PC-9 (cell line): ENCODE measurements around the gene WNK1. TPM values are rescaled to one million over a fixed set of nuclear protein-coding genes. Genes with fewer than 3 reads are reported as not detected.

ENCODE experiments used
- BruUV-seq: library from RNA; stranded (reverse); fragments of 400-500 nt; replicated peaks from 2 replicates; lab custom pipeline; 2021; lab: Mats Ljungman, UMichigan
- CTCF ChIA-PET: fragments of 300-600 bp; sonication (Branson Sonifier 250); formaldehyde crosslinking; loops from one replicate; lab custom pipeline; 2022; ENCODE audit warnings: antibody characterized with exemption; lab: Charles Lee
- POLR2A ChIA-PET: fragments of 300-600 bp; sonication (Branson Sonifier 250); formaldehyde crosslinking; loops from one replicate; lab custom pipeline; 2022; ENCODE audit warnings: antibody characterized with exemption; ENCODE audit not compliant: unreplicated experiment; lab: Charles Lee
- DNase-seq, 2 experiments: peaks; one replicate each; pipeline versions ENCODE4 v3.0.0 to v3.0.0-alpha.2; 2015 to 2022; ENCODE audit warnings: mixed read lengths in 1 of 2
- H2AFZ ChIP-seq: fragments of 200-600 bp; sonication (generic); 2 replicates; pipeline ENCODE4 v1.8.1; 2017; ENCODE audit warnings: antibody characterized with exemption
- H3F3A ChIP-seq: fragments of 200-600 bp; sonication (generic); 2 replicates; pipeline ENCODE4 v1.8.1; 2017; ENCODE audit warnings: antibody characterized with exemption, mild to moderate bottlenecking, low read depth; ENCODE audit not compliant: insufficient read depth
- H3K27ac ChIP-seq: fragments of 200-600 bp; sonication (generic); 2 replicates; pipeline ENCODE4 v1.6.1; 2016; ENCODE audit warnings: mixed run types
- H3K27me3 ChIP-seq: fragments of 200-600 bp; sonication (generic); 2 replicates; pipeline ENCODE4 v1.6.1; 2016; ENCODE audit warnings: low read depth, mixed run types; ENCODE audit not compliant: insufficient read depth
- H3K36me3 ChIP-seq: fragments of 200-600 bp; sonication (generic); 2 replicates; pipeline ENCODE4 v1.6.1; 2016; ENCODE audit warnings: low read depth, mixed run types
- H3K4me1 ChIP-seq: fragments of 200-600 bp; sonication (generic); replicated peaks from 2 replicates; pipeline ENCODE4 v1.6.1; 2016; ENCODE audit warnings: mixed run types; ENCODE audit not compliant: insufficient read depth
- H3K4me2 ChIP-seq: fragments of 200-600 bp; sonication (generic); 2 replicates; pipeline ENCODE4 v1.6.1; 2017; ENCODE audit warnings: mixed run types
- H3K4me3 ChIP-seq: fragments of 200-600 bp; sonication (generic); 2 replicates; pipeline ENCODE4 v1.6.1; 2016; ENCODE audit warnings: mixed run types
- H3K79me2 ChIP-seq: fragments of 200-600 bp; sonication (generic); 2 replicates; pipeline ENCODE4 v1.6.1; 2017; ENCODE audit warnings: low read depth, mixed run types
- H3K9me2 ChIP-seq: fragments of 200-600 bp; sonication (generic); 2 replicates; pipeline ENCODE4 v1.8.1; 2017; ENCODE audit warnings: mild to moderate bottlenecking; ENCODE audit not compliant: insufficient read depth
- H3K9me3 ChIP-seq: fragments of 200-600 bp; sonication (generic); 2 replicates; pipeline ENCODE4 v1.8.1; 2016; ENCODE audit warnings: low read depth; ENCODE audit not compliant: insufficient read depth
- H4K20me1 ChIP-seq: fragments of 200-600 bp; sonication (generic); 2 replicates; pipeline ENCODE4 v1.8.1; 2017; ENCODE audit not compliant: insufficient read depth
- EZH2 ChIP-seq: fragments of 200-600 bp; sonication (generic); IDR thresholded peaks from 2 replicates; pipeline ENCODE4 v1.8.0; 2017; ENCODE audit warnings: antibody characterized with exemption, low read depth
- intact Hi-C: fragments of 100-400 bp; cut with micrococcal nuclease; formaldehyde crosslinking; loops from one replicate; pipeline ENCODE4 v1.10.0; 2022; ENCODE audit not compliant: unreplicated experiment
- total RNA-seq: library from RNA; stranded (reverse); gene quantifications from 2 replicates; pipeline ENCODE4 v1.2.3, GENCODE V29; 2021
- TF ChIP-seq, protein P1 (sequence below): fragments of 200-600 bp; sonication (generic); conservative IDR thresholded peaks from 2 replicates; pipeline ENCODE4 v1.6.1; 2017; ENCODE audit warnings: mixed run types, antibody characterized with exemption, mild to moderate bottlenecking, moderate library complexity

Gene WNK1
- total RNA-seq, 1 experiment from 2014 or later = 142 TPM

DNA sequence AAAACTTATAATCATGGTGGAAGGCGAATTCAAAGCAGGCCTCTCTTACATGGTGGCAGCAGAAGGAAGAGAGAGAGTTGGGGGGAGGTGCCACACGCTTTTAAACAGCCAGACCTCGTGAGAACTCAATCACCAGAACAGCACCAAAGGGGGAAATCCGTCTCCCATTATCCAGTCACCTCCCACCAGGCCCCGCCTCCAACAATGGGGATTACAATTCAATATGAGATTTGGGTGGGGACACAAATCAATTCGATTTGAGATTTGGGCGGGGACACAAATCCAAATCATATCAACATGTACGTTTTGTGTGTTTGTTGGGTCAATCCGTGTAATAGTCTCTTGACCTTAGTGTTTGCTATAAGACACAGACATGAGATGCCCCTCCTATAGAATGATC is 21.8 kb upstream of the WNK1 start:
- no peaks in the 10 kb centered on the region for H3K9me2 ChIP-seq
- POLR2A ChIA-PET = no interaction called here
- no peaks in the 10 kb centered on the region for H3K79me2 ChIP-seq
- H3F3A ChIP-seq = no peaks in the 10 kb centered on the region
- H3K27ac ChIP-seq = no peak overlapping the region
- no peak overlapping the region for H2AFZ ChIP-seq
- no peaks in the 10 kb centered on the region; the same call in 1 of the 2 replicates for H3K9me3 ChIP-seq
- H3K27me3 ChIP-seq = no peaks in the 10 kb centered on the region
- TF ChIP-seq EZH2 = no peak
- TF ChIP-seq, protein P1, sequence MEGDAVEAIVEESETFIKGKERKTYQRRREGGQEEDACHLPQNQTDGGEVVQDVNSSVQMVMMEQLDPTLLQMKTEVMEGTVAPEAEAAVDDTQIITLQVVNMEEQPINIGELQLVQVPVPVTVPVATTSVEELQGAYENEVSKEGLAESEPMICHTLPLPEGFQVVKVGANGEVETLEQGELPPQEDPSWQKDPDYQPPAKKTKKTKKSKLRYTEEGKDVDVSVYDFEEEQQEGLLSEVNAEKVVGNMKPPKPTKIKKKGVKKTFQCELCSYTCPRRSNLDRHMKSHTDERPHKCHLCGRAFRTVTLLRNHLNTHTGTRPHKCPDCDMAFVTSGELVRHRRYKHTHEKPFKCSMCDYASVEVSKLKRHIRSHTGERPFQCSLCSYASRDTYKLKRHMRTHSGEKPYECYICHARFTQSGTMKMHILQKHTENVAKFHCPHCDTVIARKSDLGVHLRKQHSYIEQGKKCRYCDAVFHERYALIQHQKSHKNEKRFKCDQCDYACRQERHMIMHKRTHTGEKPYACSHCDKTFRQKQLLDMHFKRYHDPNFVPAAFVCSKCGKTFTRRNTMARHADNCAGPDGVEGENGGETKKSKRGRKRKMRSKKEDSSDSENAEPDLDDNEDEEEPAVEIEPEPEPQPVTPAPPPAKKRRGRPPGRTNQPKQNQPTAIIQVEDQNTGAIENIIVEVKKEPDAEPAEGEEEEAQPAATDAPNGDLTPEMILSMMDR = no peak
- DNase-seq = no peak
- no peaks in the 10 kb centered on the region for H3K4me1 ChIP-seq
- no peaks in the 10 kb centered on the region for H4K20me1 ChIP-seq
- H3K36me3 ChIP-seq = no peaks in the 10 kb centered on the region
- no peak overlapping the region for H3K4me3 ChIP-seq
- no TSS peak for BruUV-seq
- intact Hi-C loops = no loop called here
- H3K4me2 ChIP-seq = no peak overlapping the region
- CTCF ChIA-PET = no interaction called here

DNA sequence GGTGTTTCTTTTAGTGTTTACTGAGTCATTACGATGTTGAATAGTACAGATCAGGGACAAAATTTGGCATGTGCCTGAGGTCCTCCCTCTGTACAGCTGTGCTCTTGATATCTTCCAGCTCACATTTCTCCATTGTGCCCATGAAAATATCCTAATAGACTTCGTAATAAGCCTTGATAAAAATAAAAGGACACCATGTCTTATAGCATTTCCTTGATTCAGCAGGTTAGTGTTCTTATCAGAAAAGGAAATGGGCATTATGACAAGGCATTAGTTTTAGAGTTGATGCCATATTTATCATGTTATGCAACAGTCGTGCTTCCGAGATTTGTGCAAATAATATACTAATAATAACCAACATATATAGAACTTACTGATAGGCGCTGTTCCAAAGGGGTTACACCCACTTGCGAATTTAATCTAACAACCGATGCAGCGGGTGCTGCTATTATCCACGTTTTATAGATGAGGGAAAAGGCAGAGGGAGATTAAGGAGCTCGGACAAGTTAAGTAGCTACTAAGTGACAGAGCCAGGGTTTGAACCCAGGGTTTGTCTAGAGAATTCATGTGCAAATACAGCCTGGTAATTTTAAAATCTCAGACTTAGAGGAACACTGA is 15.1 kb upstream of the WNK1 start:
- no peaks in the 10 kb centered on the region for H3K4me1 ChIP-seq
- POLR2A ChIA-PET = interaction anchor here (0.7 kb wide), 1 partner anchor 163 kb away, joined by 3 read pairs; no protein-coding TSS in a partner anchor
- H3K36me3 ChIP-seq = no peaks in the 10 kb centered on the region
- H3K4me2 ChIP-seq = no peak overlapping the region
- intact Hi-C loops = no loop called here
- no peak overlapping the region for H3K27ac ChIP-seq
- H3K27me3 ChIP-seq = no peaks in the 10 kb centered on the region
- CTCF ChIA-PET = no interaction called here
- no peaks in the 10 kb centered on the region for H3F3A ChIP-seq
- TF ChIP-seq, protein P1 = no peak
- TF ChIP-seq EZH2 = no peak
- no peaks in the 10 kb centered on the region for H3K9me3 ChIP-seq
- no TSS peak for BruUV-seq
- no peaks in the 10 kb centered on the region for H3K9me2 ChIP-seq
- DNase-seq = no peak
- no peak overlapping the region for H3K4me3 ChIP-seq
- no peaks in the 10 kb centered on the region for H3K79me2 ChIP-seq
- H4K20me1 ChIP-seq = no peaks in the 10 kb centered on the region
- H2AFZ ChIP-seq = no peak overlapping the region

DNA sequence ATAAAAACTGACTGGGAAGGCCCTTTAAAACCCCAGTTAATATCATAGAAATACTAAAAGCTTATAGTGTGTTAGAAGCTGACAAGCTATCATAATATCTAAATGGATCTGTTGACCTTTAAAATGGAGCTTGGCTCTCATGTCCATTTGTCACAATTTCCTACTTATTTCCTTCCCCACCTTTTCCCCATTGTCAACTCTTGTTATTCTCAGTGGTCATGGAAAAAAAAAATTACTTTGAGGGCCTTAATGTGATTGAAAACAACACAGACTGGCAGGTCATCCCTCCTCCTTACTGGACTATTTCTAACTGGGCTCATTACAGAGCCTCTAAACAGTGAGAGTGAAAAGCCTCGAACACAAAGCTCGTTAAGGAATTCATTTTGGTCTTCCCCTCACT is 13.7 kb upstream of the WNK1 start:
- Histone ChIP-seq H3K4me3 (no peak overlapping the region), H3K27me3 (no peaks in the 10 kb centered on the region), H3K36me3 (no peaks in the 10 kb centered on the region), H3K4me1 (no peaks in the 10 kb centered on the region), H4K20me1 (no peaks in the 10 kb centered on the region), H3K27ac (no peak overlapping the region), H3K9me3 (no peaks in the 10 kb centered on the region), H3K79me2 (no peaks in the 10 kb centered on the region), H3K9me2 (peaks cover 3% of the 10 kb centered on the region; the same call in 1 of the 2 replicates), H3K4me2 (no peak overlapping the region), H2AFZ (no peak overlapping the region), H3F3A (no peaks in the 10 kb centered on the region)
- CTCF ChIA-PET = interaction anchor here (0.7 kb wide), 1 partner anchor 91 kb away, joined by 3 read pairs; no protein-coding TSS in a partner anchor
- BruUV-seq = no TSS peak
- TF ChIP-seq EZH2 = no peak
- TF ChIP-seq, protein P1 = no peak
- no peak for DNase-seq
- POLR2A ChIA-PET = no interaction called here
- intact Hi-C loops = no loop called here
